ENCODE results near the gene RGS7. TPM values are rescaled to one million over a fixed set of nuclear protein-coding genes. Genes with fewer than 3 reads are reported as not detected.

The RGS7 gene
- total RNA-seq, 1 experiment from 2014 or later, result 0.10 TPM

DNA sequence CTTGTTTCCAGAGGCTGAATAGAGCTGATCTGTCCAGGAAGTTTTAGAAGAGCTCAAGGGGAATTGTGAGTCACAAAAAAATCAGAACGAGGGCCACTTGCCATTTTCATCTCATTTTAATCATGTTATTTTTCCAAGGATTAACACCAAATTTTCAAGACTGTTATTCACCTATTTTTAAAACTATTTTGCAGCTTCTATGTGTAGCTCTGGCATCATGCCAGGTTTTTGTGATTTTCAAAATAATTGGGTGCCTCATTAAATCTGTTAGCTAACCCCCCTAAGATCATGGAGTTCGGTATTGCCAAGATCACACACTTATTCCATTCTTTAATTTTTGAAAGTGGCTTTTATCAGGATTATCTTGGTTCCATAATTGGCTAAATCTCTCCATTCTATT is 90.9 kb downstream of the RGS7 start:
- Histone ChIP-seq H3K27me3 (ENCODE audit: control insufficient read depth, insufficient read depth, low read length) (no peaks in the 10 kb centered on the region), H3K36me3 (ENCODE audit: control insufficient read depth, insufficient read depth, low read length) (no peaks in the 10 kb centered on the region), H3K4me1 (ENCODE audit: control insufficient read depth, insufficient read depth, low read length) (no peaks in the 10 kb centered on the region), H3K4me3 (ENCODE audit: low read depth in 2 of 2, low read length in 2 of 2) (no peak overlapping the region), H3K9me3 (ENCODE audit: control insufficient read depth, insufficient read depth, low read depth, low read length) (no peaks in the 10 kb centered on the region), H3K27ac (ENCODE audit: low read length) (no peak overlapping the region)
- ChIA-PET CTCF (interaction anchor here (0.7 kb wide), 1 partner anchor 324 kb away, joined by 3 read pairs; no protein-coding TSS in a partner anchor), POLR2A (no interaction called here)
- ATAC-seq (no peak), DNase-seq (ENCODE audit: low read depth, low spot score) (no peak)
- BruUV-seq (replicated peaks), result no TSS peak
- in situ Hi-C loops (cut with HindIII; ENCODE audit: low pct_unique_long_range_greater_than_20kb, low sequenced_read_pairs) (no loop called here), intact Hi-C loops (cut with micrococcal nuclease; ENCODE audit: unreplicated experiment) (no loop called here)
- TF ChIP-seq CTCF (IDR thresholded peaks at IDR 0.05), result no peak

DNA sequence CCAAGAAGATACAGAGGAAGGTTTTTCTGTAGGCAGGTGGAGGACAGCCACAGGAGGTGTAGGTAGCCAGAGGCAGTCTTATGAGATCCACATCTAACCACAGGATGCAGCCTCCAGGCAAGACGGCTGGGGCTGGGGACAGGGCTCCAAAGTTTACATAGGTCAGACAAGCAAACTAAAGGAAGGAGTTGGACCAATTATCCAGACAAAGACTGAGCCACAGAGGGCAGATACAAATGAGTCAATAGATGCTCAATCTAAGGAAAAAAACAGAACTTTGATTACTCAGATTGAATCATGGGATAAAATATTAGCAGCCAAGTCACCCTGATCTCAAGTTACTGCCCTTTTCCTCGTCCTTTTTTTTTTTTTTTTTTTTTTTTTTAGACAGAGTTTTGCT is 91.6 kb downstream of the RGS7 start:
- H3K9me3 ChIP-seq (ENCODE audit: control insufficient read depth, insufficient read depth, low read depth, low read length), result no peaks in the 10 kb centered on the region
- POLR2A ChIA-PET, result no interaction called here
- BruUV-seq (replicated peaks), result no TSS peak

More for the DNA sequence above, 91.6 kb downstream of the RGS7 start:
- no peaks in the 10 kb centered on the region for H3K27me3 ChIP-seq (ENCODE audit: control insufficient read depth, insufficient read depth, low read length)
- in situ Hi-C loops (cut with HindIII; ENCODE audit: low pct_unique_long_range_greater_than_20kb, low sequenced_read_pairs) (no loop called here), intact Hi-C loops (cut with micrococcal nuclease; ENCODE audit: unreplicated experiment) (no loop called here)
- TF ChIP-seq POLR2AphosphoS5 (IDR thresholded peaks at IDR 0.05; ENCODE audit: low read depth, low read length), result no peak
- TF ChIP-seq TCF7L2 (IDR thresholded peaks at IDR 0.05; ENCODE audit: low read depth, low read length), result no peak
- TF ChIP-seq, protein P1, sequence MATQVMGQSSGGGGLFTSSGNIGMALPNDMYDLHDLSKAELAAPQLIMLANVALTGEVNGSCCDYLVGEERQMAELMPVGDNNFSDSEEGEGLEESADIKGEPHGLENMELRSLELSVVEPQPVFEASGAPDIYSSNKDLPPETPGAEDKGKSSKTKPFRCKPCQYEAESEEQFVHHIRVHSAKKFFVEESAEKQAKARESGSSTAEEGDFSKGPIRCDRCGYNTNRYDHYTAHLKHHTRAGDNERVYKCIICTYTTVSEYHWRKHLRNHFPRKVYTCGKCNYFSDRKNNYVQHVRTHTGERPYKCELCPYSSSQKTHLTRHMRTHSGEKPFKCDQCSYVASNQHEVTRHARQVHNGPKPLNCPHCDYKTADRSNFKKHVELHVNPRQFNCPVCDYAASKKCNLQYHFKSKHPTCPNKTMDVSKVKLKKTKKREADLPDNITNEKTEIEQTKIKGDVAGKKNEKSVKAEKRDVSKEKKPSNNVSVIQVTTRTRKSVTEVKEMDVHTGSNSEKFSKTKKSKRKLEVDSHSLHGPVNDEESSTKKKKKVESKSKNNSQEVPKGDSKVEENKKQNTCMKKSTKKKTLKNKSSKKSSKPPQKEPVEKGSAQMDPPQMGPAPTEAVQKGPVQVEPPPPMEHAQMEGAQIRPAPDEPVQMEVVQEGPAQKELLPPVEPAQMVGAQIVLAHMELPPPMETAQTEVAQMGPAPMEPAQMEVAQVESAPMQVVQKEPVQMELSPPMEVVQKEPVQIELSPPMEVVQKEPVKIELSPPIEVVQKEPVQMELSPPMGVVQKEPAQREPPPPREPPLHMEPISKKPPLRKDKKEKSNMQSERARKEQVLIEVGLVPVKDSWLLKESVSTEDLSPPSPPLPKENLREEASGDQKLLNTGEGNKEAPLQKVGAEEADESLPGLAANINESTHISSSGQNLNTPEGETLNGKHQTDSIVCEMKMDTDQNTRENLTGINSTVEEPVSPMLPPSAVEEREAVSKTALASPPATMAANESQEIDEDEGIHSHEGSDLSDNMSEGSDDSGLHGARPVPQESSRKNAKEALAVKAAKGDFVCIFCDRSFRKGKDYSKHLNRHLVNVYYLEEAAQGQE (IDR thresholded peaks at IDR 0.05; ENCODE audit: insufficient read depth in 1 of 2, low read depth in 2 of 2, low read length in 1 of 2), result no peak
- no peak for TF ChIP-seq CTCF (IDR thresholded peaks at IDR 0.05)
- TF ChIP-seq SIN3A (IDR thresholded peaks at IDR 0.05; ENCODE audit: borderline replicate concordance, insufficient read depth, low read depth, low read length), result no peak
- H3K27ac ChIP-seq (ENCODE audit: low read length), result no peak overlapping the region
- no peaks in the 10 kb centered on the region for H3K4me1 ChIP-seq (ENCODE audit: control insufficient read depth, insufficient read depth, low read length)
- H3K36me3 ChIP-seq (ENCODE audit: control insufficient read depth, insufficient read depth, low read length), result no peaks in the 10 kb centered on the region
- CTCF ChIA-PET, result no interaction called here
- DNase-seq (ENCODE audit: low read depth, low spot score) (no peak), ATAC-seq (no peak)
- H3K4me3 ChIP-seq (ENCODE audit: low read depth in 2 of 2, low read length in 2 of 2), result no peak overlapping the region
